ES-I3 (cell line): ENCODE results near the gene CAPN13.

Experiments used
- H3K36me3 ChIP-seq: 2 replicates; pipeline ENCODE4 v1.6.1; 2013; ENCODE audit warnings: mild to moderate bottlenecking, low read length, control low read depth, moderate library complexity; ENCODE audit not compliant: insufficient read depth
- H3K4me1 ChIP-seq: 2 replicates; pipeline ENCODE4 v1.6.1; 2013; ENCODE audit warnings: mild to moderate bottlenecking, control low read depth, low read length; ENCODE audit not compliant: insufficient read depth
- H3K9ac ChIP-seq: 2 replicates; pipeline ENCODE4 v1.6.1; 2013; ENCODE audit warnings: low read depth, mild to moderate bottlenecking, low read length, moderate library complexity
- H3K9me3 ChIP-seq: 2 replicates; pipeline ENCODE4 v1.6.1; 2013; ENCODE audit warnings: mild to moderate bottlenecking, low read length, moderate library complexity; ENCODE audit not compliant: control insufficient read depth, insufficient read depth

CAPN13 gene

DNA sequence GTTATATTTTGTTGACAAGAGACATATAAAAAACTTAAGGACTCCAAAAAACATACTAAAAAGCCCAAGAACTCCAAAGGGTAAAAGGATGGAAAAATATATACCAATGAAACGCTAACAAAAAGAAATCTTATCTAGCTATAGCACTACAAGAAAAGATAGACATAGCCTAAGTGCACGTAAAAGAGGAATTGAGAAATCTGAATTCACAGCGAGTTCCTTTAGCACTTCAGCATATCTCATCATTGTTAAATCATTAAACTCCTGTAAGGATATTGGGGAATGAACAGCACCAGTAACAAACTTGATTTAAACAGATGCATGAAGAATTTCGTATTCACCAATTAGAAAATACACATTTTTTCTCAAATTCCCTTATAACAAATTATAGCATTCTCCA lies 134.1 kb downstream of the CAPN13 start:
- Histone ChIP-seq H3K9ac (no peak overlapping the region), H3K9me3 (peaks cover 6% of the 10 kb centered on the region), H3K36me3 (no peaks in the 10 kb centered on the region), H3K4me1 (no peaks in the 10 kb centered on the region)
